ENCODE results near the gene SAP30BP.

Gene SAP30BP

DNA sequence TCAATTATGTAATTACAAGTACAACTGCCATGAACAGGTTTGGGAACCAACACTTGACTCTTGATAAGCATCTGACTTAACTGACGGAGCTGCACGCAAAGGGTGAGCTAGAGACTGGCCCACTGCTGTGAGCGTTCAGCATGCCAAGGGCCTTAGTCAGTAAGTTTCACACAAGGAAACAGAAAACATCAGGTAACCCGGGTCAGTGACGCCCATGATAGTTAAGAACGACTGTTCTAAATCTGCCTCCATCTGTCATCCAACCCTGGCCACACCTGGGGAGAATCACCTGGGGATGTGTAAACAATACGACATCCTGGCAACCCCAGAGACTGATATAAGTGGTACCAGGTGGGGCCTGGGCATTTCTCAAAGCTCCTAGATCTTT, 21.6 kb upstream of the SAP30BP start:
- no peak overlapping the region for H3K4me2 ChIP-seq (ENCODE audit: insufficient read depth, low read length)
- no peaks in the 10 kb centered on the region for H4K20me1 ChIP-seq (ENCODE audit: insufficient read depth, low read length)
- no peak overlapping the region for H3K27ac ChIP-seq (ENCODE audit: low read length)
- H3K79me2 ChIP-seq (ENCODE audit: insufficient read depth, low read length): no peaks in the 10 kb centered on the region
- H3K4me3 ChIP-seq (ENCODE audit: low read depth in 1 of 2, low read length in 2 of 2): no peak overlapping the region
- no peaks in the 10 kb centered on the region for H3K27me3 ChIP-seq (ENCODE audit: insufficient read depth, low read length, poor library complexity)
- TF ChIP-seq, protein P1, sequence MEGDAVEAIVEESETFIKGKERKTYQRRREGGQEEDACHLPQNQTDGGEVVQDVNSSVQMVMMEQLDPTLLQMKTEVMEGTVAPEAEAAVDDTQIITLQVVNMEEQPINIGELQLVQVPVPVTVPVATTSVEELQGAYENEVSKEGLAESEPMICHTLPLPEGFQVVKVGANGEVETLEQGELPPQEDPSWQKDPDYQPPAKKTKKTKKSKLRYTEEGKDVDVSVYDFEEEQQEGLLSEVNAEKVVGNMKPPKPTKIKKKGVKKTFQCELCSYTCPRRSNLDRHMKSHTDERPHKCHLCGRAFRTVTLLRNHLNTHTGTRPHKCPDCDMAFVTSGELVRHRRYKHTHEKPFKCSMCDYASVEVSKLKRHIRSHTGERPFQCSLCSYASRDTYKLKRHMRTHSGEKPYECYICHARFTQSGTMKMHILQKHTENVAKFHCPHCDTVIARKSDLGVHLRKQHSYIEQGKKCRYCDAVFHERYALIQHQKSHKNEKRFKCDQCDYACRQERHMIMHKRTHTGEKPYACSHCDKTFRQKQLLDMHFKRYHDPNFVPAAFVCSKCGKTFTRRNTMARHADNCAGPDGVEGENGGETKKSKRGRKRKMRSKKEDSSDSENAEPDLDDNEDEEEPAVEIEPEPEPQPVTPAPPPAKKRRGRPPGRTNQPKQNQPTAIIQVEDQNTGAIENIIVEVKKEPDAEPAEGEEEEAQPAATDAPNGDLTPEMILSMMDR (IDR thresholded peaks at IDR 0.05; ENCODE audit: borderline replicate concordance, extremely low read depth, low read length, poor library complexity, severe bottlenecking): no peak
- TF ChIP-seq EZH2 (IDR thresholded peaks at IDR 0.05; ENCODE audit: borderline replicate concordance, low read depth, low read length, severe bottlenecking): no peak
- peaks cover 17% of the 10 kb centered on the region for H3K36me3 ChIP-seq (ENCODE audit: insufficient read depth, low read length)
- no peaks in the 10 kb centered on the region for H3K9me3 ChIP-seq (ENCODE audit: insufficient read depth, low read length, severe bottlenecking)
- ATAC-seq (ENCODE audit: insufficient read depth, low read depth): no peak
- H3K4me1 ChIP-seq (ENCODE audit: insufficient read depth, low read length): no peaks in the 10 kb centered on the region
- no peak for DNase-seq
- H2AFZ ChIP-seq (ENCODE audit: low read depth, low read length): no peak overlapping the region
- no peak overlapping the region for H3K9ac ChIP-seq (ENCODE audit: low read depth, low read length)

DNA sequence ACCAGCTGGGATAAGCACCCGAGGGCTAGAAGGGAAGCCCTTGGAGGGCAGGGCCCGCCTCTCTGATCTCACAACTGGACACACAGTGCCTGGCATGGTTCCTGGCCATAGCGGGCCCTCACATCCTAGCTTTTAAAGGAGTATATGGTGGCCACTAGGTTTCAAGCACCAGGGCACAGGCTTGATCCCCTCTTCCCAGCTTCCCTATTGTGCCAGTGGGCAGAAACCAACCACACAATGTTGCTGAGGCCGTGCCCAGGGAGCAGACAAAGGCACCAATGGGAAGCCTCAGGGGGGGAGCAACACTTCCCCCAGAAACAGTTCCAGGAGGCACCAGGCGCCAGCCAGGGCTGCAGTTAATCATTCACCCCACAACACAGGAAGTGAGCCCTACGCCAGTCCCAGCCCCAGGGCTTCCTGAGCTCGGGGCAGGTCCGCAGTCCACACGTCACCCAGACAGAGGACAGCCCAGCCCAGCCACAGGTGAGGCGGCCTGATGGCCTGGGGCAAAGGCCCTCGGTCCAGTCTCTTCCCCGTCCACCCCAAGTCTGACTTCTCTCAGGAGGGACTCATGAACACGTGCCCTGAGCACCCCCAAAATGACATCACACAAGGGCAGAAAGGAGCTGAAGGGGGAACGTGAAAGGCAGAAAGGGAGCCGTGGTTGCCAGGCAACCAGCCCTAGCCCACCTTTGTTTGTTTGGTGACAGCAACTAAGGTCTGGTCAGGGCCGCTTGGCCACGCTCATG, 21.1 kb upstream of the SAP30BP start:
- Histone ChIP-seq H3K36me3 (ENCODE audit: insufficient read depth, low read length) (peaks cover 22% of the 10 kb centered on the region), H3K4me1 (ENCODE audit: insufficient read depth, low read length) (no peaks in the 10 kb centered on the region), H3K9ac (ENCODE audit: low read depth, low read length) (no peak overlapping the region), H4K20me1 (ENCODE audit: insufficient read depth, low read length) (no peaks in the 10 kb centered on the region), H3K27me3 (ENCODE audit: insufficient read depth, low read length, poor library complexity) (no peaks in the 10 kb centered on the region), H3K4me3 (ENCODE audit: low read depth in 1 of 2, low read length in 2 of 2) (no peak overlapping the region), H3K4me2 (ENCODE audit: insufficient read depth, low read length) (no peak overlapping the region), H2AFZ (ENCODE audit: low read depth, low read length) (no peak overlapping the region), H3K9me3 (ENCODE audit: insufficient read depth, low read length, severe bottlenecking) (no peaks in the 10 kb centered on the region), H3K27ac (ENCODE audit: low read length) (no peak overlapping the region), H3K79me2 (ENCODE audit: insufficient read depth, low read length) (no peaks in the 10 kb centered on the region)
- ATAC-seq (ENCODE audit: insufficient read depth, low read depth) (no peak; the same call in 2 of the 3 replicates), DNase-seq (no peak)
- TF ChIP-seq EZH2 (IDR thresholded peaks at IDR 0.05; ENCODE audit: borderline replicate concordance, low read depth, low read length, severe bottlenecking): no peak
- TF ChIP-seq, protein P1 (IDR thresholded peaks at IDR 0.05; ENCODE audit: borderline replicate concordance, extremely low read depth, low read length, poor library complexity, severe bottlenecking): no peak

DNA sequence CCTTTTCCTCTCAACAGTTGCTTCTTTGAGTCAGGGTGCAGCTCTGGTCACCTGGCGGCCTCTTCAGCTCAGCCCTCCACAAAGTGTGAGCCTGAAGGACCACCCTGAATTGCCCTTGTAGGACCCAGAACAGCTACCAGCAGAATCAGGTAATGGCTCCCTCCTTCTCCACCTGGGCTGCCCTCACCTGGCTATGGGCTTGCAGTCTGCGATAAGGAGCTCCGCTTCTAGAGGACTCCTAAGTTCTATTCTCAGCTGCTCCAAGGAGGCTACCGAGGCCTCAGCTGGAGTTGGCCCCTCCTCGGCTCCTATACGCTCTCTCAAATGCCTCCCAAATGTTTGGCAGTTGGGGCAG, 20.5 kb upstream of the SAP30BP start:
- H3K4me3 ChIP-seq (ENCODE audit: low read depth in 1 of 2, low read length in 2 of 2): no peak overlapping the region
- H3K79me2 ChIP-seq (ENCODE audit: insufficient read depth, low read length): no peaks in the 10 kb centered on the region
- TF ChIP-seq, protein P1 (IDR thresholded peaks at IDR 0.05; ENCODE audit: borderline replicate concordance, extremely low read depth, low read length, poor library complexity, severe bottlenecking): no peak
- no peak for TF ChIP-seq EZH2 (IDR thresholded peaks at IDR 0.05; ENCODE audit: borderline replicate concordance, low read depth, low read length, severe bottlenecking)
- ATAC-seq (ENCODE audit: insufficient read depth, low read depth): no peak
- no peak overlapping the region for H3K9ac ChIP-seq (ENCODE audit: low read depth, low read length)
- H2AFZ ChIP-seq (ENCODE audit: low read depth, low read length): no peak overlapping the region
- H3K27me3 ChIP-seq (ENCODE audit: insufficient read depth, low read length, poor library complexity): no peaks in the 10 kb centered on the region
- H3K4me2 ChIP-seq (ENCODE audit: insufficient read depth, low read length): no peak overlapping the region
- no peaks in the 10 kb centered on the region for H3K4me1 ChIP-seq (ENCODE audit: insufficient read depth, low read length)
- no peaks in the 10 kb centered on the region for H3K9me3 ChIP-seq (ENCODE audit: insufficient read depth, low read length, severe bottlenecking)
- no peak for DNase-seq
- no peaks in the 10 kb centered on the region for H4K20me1 ChIP-seq (ENCODE audit: insufficient read depth, low read length)
- H3K27ac ChIP-seq (ENCODE audit: low read length): no peak overlapping the region
- H3K36me3 ChIP-seq (ENCODE audit: insufficient read depth, low read length): peaks cover 26% of the 10 kb centered on the region
